Left ventricle myocardium superior (tissue), 1 donor: ENCODE data around the gene SLC7A4. TPM values are rescaled to one million over a fixed set of nuclear protein-coding genes. Genes with fewer than 3 reads are reported as not detected.
"Not testable (repeated sequence)": the region's sequence is repeated elsewhere in the genome, so short reads cannot be mapped to it uniquely, and the experiment has no call there.

Source experiments
- ATAC-seq: fragments of 200-7000 bp; cut with Tn5 transposase; one replicate; pipeline ENCODE4 v1.9.1; 2020; ENCODE audit warnings: mild to moderate bottlenecking, moderate library complexity
- DNase-seq: peaks from one replicate; pipeline ENCODE4 v3.0.0-alpha.2; 2020
- intact Hi-C: fragments of 100-400 bp; cut with micrococcal nuclease; formaldehyde crosslinking; loops from one replicate; pipeline ENCODE4 v1.11.0; 2022
- total RNA-seq: library from RNA; stranded (reverse); fragmentation: NEBNext Ultra II Directional; extraction: Animal tissue kit (Norgen Biotek cat#: 25700); gene quantifications from one replicate; pipeline ENCODE4 v1.2.1, GENCODE V29; 2021
- donor health status: DM: no; HTN: yes; CAD: no; lungs with severe emphysema.

The SLC7A4 gene
- total RNA-seq, 1 donor from 2014 or later = 0.30 TPM

- no peak for DNase-seq
- intact Hi-C loops = no loop called here
- no peak for ATAC-seq
Observed at GRCh38 chr22:21064917-21065864, 32.8 kb upstream of the SLC7A4 start.

DNA sequence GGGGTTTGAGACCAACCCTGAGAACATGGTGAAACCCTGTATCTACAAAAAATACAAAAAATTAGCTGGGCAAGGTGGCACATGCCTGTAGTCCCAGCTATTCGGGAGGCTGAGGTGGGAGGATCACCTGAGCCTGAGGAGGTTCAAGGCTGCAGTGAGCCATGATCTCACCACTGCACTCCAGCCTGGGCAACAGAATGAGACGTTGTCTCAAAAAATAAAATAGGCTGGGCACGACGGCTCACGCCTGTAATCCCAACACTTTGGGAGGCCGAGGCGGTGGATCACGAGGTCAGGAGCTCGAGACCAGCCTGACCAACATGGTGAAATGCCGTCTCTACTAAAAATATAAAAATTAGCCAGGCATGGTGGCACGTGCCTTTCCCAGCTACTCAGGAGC is 32.1 kb upstream of the SLC7A4 start:
- intact Hi-C loops, DNase-seq, ATAC-seq: not testable (repeated sequence)

DNA sequence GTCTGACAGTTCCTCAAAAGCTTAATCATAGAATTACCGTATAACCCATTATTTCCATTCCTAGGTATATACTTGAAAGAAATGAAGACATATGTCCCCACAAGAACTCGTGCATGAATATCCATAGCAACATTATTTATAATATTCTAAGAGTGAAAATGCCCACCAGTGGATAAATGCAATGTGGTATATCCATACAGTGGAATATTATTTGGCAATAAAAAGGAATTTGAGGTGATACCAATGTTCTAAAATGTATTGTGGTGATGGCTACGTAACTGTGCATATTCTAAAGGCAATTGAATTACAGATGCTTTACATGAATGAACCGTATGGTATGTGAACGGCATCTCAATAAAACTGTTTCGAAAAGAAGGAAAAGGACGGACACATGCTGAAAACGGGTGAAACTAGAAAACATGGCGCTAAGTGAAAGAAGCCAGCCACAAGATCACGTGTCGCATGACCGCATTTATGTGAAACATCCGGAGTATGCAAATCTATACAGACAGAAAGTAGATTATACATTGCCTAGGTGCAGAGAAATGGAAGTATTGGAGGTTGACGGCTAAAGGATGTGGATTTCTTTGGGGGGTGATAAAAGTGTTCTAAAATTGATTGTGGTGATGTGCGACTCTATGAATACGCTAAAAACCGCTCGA is 29.4 kb upstream of the SLC7A4 start:
- ATAC-seq, intact Hi-C loops, DNase-seq: not testable (repeated sequence)

DNA sequence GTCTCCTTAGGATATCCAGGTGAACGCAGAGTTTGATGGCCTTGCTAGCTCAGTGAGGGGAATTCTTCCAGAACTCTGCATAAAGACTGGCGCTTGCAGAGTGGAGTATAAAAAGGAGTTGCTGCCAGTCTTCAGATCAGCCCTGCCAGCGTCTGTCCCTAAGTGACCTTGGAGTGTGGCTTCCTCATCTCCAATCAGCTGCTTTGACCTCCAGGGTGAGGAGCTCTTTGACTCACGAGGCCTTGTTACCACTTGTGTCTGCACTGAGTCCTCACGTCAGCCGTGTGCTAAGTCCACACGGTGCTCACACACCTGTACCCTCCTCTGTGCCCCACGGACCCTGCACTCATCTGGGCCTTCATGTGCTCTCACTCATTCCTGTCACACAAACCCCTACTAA is 28.0 kb upstream of the SLC7A4 start:
- intact Hi-C loops, DNase-seq: not testable (repeated sequence)
- ATAC-seq = peak; percentile 80

DNA sequence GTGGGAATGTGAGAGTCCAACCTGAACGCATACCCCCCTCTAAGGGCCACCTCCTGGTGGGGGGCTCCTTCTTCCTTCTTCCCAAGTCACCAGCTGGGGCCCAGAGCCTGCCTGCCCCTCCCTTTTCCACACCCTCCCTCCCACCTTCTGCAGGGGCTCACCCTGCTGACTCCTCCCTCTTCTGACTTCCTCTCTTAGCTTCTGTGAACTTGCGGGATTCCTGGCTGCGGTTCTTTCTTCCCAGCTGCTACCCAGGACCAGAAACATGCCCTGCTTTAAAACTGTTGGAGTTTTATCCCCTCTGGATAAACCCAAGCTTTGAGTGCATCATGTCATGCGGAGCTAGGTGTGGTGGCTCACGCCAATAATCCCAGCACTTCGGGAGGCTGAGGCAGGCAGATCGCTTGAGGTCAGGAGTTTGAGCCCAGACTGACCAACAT is 23.5 kb upstream of the SLC7A4 start:
- intact Hi-C loops = no loop called here
- no peak for DNase-seq
- ATAC-seq = no peak

DNA sequence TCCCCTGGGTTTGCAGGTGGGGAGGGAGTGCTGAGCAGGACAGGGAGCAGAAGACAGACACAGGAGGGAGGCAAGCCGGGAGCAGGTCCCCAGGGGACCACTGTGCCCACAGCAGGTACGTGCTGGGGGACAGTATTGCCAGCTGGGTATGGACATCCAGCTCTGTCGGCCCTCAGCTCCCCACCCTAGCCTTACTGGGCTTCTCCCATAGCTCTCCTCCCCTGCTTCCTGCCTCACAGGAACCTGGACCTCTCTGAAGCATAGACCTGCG is 23.1 kb upstream of the SLC7A4 start:
- intact Hi-C loops = no loop called here
- ATAC-seq = no peak
- DNase-seq = no peak

- DNase-seq (no peak), ATAC-seq (no peak)
- intact Hi-C loops = no loop called here
Observed at GRCh38 chr22:21054714-21055563, 22.6 kb upstream of the SLC7A4 start.

- DNase-seq = no peak
- intact Hi-C loops = no loop called here
- no peak for ATAC-seq
Observed at GRCh38 chr22:21054046-21054713, 21.8 kb upstream of the SLC7A4 start.

DNA sequence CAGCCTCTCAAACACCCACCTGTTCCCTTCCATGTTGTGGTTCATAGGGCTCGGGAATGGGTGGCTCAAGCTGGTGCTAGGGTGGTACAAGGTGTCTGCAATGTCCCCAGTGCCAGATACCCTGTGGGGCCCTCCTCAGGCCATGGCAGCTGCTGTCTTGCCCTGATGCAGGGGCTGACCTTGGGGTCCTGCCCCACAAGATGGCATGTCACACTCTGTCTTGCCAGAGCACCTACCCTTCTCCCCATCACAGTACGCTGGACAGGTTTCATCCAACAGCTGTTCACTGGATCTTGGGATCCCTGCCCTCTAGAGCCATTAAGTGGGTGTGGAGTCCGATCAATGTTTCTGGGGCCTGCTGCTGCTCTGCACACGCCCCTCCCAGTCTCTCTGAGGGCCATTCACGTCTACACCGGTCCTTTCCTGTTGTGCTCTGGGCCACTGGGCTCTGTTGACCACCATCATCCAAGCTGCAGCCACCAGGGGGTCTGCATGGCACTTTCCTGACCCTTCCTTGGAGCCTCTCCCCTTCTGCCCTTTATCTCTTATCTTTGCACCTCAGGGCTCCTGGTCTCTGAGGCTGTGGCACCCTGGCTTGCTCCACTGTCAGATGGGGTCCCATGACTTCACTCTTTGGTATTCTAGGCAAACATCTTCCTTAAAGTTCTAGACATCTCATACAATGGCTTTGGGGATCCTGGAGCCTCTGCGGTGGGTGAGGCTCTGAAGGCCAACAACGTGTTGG is 20.5 kb upstream of the SLC7A4 start:
- ATAC-seq (no peak), DNase-seq (no peak)
- intact Hi-C loops = no loop called here

DNA sequence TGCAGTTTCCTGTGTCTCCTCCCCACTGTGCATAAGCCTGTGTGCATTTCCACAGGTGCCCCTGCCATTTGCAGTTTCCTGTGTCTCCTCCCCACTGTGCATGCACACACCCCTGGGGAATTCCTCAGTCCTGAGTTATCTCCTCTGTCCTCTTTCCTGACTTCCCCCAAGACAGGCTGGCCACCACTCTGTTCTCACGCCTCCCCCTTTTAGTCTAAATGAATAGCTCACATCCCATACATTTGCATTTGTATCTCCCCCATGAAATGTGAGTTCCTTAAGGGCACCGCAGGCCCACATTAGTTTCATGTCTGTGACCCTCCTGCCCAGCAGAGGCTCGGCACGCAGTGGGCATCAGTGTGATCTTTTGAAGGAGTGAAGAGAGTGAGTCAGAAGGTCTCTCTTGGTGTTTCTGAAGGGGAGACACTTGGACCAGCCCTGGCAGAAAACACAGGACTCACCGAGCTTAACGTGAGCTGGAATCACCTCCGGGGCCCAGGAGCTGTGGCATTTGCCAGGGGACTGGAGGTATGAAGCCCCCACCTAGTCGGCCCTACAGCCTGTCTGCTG is 19.6 kb upstream of the SLC7A4 start:
- DNase-seq (no peak), ATAC-seq (no peak)
- intact Hi-C loops = no loop called here

GRCh38 chr22:21051145-21051830 is 18.9 kb upstream of the SLC7A4 start:
- ATAC-seq (no peak), DNase-seq (no peak)
- intact Hi-C loops = no loop called here

- intact Hi-C loops, ATAC-seq, DNase-seq: not testable (repeated sequence)
Observed at GRCh38 chr22:21048965-21049364, 16.6 kb upstream of the SLC7A4 start.

DNA sequence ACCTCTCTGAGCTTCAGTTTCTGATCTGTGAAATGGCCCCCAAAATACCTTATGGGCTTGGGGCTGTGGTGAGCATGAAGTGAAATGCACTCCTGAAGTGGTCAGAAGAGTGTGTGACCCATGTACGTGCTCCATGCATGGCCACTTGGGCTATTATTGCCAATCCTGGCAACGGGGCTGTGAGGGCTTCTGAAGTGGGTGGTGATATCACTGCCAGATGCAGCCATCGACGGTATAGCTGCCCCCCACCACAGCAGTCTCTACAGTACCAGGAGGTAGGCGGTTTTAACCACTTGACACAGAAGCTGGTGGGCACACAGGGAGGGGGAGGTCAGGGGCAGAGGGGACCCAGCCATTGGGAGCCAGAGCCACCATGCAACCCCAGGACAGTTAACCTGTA is 16.1 kb upstream of the SLC7A4 start:
- ATAC-seq, DNase-seq, intact Hi-C loops: not testable (repeated sequence)

GRCh38 chr22:21047730-21048129 is 15.4 kb upstream of the SLC7A4 start:
- ATAC-seq (no peak), DNase-seq (no peak)
- intact Hi-C loops = no loop called here

- ATAC-seq = no peak
- intact Hi-C loops = no loop called here
- no peak for DNase-seq
Observed at GRCh38 chr22:21047035-21047661, 14.8 kb upstream of the SLC7A4 start.

DNA sequence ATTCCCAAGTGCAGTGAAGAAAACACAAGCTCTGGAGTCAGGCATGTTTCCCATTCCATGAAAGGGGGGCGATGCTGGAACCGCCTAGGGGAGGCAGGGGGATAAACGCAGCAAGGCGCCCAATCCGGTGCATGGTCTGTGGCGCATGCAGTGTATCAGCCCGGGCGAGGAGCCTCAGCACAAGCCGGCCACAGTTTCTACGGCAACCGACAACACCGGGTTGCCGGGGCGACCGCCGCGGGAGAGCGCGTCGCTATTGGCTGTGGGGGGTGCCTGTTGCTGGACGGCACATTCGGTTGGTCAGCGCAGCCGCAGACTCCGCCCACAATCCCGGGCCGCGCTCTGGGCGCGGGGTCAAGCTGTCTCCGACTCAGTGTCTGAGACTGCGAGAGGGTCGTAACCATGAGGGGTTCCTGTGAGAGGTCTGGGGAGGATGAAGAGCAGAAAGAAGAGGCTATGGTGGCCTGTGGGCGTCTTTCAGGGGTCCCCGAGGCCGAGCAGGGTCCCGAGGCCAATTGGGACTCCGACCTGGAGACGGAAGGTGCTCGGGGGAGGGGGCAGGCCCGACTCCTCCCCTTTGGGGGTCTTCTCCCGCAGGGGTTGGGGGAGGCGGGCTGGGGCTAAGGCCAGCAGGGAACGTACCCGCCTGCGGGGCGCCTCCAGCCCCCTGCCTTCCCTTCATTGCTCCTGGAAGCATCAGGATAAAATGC is 13.4 kb upstream of the SLC7A4 start, which contains the start of gene LRRC74B:
LRRC74B (plus strand) TSS at position 362 of the 710 bp plus-strand sequence; CDS start at position 403, 41 bp downstream.
- peak; percentile 93 for DNase-seq
- intact Hi-C loops = no loop called here
- ATAC-seq = peak; percentile 98
